GM21526 (cell line): ENCODE data around the gene NPHS1.
A peak's percentile ranks its signal among the peaks of the same experiment; 100 is the strongest.
"Not testable (repeated sequence)": the region's sequence is repeated elsewhere in the genome, so short reads cannot be mapped to it uniquely, and the experiment has no call there.

Source experiments
- ATAC-seq: cut with Tn5 transposase; IDR thresholded peaks from one replicate; pipeline ENCODE4 v1.9.1; 2021; ENCODE audit warnings: moderate library complexity; ENCODE audit not compliant: unreplicated experiment, low FRiP score

NPHS1 gene, protein sequence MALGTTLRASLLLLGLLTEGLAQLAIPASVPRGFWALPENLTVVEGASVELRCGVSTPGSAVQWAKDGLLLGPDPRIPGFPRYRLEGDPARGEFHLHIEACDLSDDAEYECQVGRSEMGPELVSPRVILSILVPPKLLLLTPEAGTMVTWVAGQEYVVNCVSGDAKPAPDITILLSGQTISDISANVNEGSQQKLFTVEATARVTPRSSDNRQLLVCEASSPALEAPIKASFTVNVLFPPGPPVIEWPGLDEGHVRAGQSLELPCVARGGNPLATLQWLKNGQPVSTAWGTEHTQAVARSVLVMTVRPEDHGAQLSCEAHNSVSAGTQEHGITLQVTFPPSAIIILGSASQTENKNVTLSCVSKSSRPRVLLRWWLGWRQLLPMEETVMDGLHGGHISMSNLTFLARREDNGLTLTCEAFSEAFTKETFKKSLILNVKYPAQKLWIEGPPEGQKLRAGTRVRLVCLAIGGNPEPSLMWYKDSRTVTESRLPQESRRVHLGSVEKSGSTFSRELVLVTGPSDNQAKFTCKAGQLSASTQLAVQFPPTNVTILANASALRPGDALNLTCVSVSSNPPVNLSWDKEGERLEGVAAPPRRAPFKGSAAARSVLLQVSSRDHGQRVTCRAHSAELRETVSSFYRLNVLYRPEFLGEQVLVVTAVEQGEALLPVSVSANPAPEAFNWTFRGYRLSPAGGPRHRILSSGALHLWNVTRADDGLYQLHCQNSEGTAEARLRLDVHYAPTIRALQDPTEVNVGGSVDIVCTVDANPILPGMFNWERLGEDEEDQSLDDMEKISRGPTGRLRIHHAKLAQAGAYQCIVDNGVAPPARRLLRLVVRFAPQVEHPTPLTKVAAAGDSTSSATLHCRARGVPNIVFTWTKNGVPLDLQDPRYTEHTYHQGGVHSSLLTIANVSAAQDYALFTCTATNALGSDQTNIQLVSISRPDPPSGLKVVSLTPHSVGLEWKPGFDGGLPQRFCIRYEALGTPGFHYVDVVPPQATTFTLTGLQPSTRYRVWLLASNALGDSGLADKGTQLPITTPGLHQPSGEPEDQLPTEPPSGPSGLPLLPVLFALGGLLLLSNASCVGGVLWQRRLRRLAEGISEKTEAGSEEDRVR (N-terminal part only)

GRCh38 chr19:35852029-35852780 is at the start of gene NPHS1:
NPHS1 (minus strand) TSS chr19:35852504; CDS start chr19:35851837, 667 bp downstream.
- ATAC-seq: no peak

GRCh38 chr19:35901055-35901644 is 48.8 kb upstream of the NPHS1 start:
- ATAC-seq: no peak

DNA sequence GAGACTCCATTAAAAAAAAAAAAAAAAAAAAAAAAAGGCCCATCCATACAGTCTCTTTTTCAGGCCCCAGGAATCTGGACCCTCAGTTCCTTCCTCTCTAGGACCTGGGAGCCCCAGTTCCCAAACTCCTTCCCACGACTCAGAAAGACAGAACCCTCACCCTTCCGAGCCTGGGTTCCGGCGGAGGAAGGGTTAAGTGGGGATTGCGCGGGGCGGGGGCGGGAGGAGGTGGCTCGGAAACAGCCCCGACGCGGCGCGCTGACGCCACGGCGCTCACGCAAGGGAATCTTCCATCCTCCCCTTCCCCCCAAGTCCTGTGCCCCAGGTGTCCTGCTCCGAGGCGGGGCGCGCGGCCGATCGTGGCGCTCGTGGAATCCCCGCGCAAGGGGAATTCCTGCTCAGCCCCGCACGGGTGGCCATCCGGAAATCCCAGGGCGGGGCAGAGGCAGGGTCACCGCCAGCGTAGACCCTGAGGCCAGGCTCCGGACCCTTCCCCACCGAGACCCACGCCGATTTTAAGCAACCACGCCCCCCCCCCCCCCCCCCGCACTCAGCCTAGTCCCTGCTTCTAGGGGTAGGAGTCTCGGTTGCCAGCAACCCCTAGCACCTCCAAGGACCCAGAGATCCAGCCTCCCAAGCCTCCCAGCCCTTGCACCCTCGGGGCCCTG is 47.4 kb upstream of the NPHS1 start:
- ATAC-seq: peak; percentile 35

DNA sequence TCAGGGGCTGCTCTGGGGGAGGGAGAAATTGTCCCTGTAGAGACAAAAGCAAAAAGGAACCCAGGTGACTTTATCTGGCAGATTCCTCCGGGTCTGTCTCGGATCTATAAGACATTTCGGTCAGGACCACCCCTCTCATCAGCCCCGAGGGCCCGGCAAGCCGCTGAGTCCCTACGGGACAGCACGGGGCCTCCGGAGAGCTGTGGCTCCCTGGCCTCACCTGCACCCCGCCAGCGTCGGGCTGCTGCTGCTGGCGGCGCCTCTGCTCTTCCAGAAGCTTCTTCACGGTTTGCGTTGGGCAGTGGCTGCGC is 46.1 kb upstream of the NPHS1 start:
- ATAC-seq: no peak

GRCh38 chr19:35897706-35898451 is 45.6 kb upstream of the NPHS1 start:
- ATAC-seq: no peak

DNA sequence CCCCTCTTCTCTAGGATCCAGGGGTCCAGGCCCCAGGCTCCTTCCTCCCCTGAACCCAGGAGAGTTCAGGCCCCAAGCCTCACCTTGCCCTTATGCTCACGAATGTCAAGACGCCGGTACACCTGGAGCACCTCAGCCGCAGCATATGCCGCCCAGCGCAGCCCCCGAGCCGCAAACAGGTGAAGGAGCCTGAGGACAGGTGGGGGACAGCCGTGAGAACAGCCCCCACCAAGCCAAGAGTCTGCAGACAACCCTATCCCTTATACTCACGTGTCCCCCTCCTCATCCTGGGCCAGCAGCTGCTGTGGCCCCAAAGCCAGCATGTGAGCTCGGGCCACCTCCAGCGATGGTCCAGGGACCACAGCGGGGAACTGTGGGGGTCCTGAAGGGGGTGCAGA is 44.3 kb upstream of the NPHS1 start:
- ATAC-seq: no peak

DNA sequence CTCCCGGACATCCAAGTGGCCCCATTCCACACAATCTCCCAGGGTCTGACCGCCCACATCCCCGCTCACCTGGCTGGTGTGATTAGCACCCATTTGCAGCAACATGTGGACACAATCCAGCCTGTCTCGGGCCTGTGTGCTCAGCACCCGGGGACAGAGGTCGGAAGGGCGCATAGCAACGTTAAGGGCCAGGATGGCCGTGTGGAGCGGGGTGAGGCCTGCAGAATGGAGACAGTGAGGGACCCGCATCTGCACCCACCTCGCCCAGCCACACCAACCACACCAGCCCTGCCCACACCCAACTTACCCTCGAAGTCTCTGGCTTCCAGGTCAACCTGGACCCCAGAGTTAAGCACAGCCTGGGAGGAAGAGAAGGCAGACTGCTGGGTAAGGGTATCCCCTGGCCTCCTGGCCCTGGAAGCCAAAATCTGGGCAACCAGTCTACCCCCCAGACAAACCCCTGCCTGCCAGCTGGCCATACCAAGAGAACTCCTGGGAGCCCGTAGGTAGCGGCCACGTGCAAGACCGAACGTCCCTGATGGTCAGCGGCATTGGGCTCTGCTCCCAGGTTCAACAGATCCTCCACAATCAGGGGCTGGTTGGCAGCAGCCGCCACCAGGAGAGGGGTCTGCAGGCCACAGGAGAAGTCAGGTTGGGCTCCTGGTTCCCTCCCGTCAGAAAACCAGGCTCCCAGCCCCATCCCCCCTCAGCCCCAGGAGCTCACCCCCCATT is 43.8 kb upstream of the NPHS1 start:
- ATAC-seq: no peak

- no peak for ATAC-seq
Measured at GRCh38 chr19:35894342-35894741, 42.0 kb upstream of the NPHS1 start.

- not testable (repeated sequence) for ATAC-seq
Measured at GRCh38 chr19:35891819-35892218, 39.5 kb upstream of the NPHS1 start.

DNA sequence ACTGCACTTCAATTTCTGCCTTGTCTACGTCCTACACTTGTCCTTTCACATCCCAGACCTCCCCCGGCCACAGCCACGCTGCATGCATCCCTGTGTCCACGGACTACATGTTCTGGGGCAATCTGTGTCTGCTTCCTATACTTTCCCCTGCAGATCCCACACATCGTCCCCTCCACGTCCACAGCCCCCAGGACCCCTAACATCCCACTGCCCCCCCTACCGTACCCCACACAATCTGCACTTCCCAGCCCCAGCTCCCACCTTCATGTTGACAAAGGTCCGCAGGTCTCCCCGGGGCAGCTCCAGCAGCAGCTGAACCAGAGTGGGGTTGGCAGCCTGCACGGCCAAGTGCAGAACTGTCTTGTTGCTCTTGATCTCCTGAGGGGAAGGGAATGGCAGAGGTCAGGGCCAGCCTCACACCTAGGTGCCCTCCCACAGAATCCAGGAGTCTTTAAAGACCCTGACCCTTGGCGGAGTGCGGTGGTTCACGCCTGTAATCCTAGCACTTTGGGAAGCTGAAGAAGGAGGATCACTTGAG is 37.9 kb upstream of the NPHS1 start:
- ATAC-seq: no peak

GRCh38 chr19:35889370-35890112 is 37.2 kb upstream of the NPHS1 start:
- no peak for ATAC-seq

- no peak for ATAC-seq
Measured at GRCh38 chr19:35888398-35888797, 36.1 kb upstream of the NPHS1 start.

- no peak for ATAC-seq
Measured at GRCh38 chr19:35887197-35887596, 34.9 kb upstream of the NPHS1 start.

- no peak for ATAC-seq
Measured at GRCh38 chr19:35885904-35886303, 33.6 kb upstream of the NPHS1 start.

DNA sequence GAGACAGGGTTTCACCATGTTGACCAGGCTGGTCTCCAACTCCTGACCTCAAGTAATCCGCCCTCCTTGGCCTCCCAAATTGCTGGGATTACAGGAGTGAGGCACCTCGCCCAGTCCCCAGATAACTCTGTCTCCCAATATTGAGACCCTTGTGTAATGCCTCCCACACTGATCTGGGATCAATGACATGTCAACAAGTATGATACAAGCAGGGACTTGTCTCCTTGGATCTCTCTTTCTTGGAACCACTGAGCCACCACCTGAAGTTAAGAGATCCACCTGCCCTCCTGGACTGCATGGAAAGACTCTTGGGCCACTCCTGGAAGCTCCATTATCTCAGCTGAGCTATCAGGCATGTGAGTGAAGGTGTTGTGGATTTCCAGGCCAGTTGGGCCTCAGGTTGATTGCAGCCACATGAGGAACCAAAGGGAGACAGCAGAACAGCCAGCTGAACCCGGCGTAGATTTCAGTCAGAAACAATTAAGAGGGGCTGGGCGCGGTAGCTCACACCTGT is 33.0 kb upstream of the NPHS1 start:
- no peak for ATAC-seq

DNA sequence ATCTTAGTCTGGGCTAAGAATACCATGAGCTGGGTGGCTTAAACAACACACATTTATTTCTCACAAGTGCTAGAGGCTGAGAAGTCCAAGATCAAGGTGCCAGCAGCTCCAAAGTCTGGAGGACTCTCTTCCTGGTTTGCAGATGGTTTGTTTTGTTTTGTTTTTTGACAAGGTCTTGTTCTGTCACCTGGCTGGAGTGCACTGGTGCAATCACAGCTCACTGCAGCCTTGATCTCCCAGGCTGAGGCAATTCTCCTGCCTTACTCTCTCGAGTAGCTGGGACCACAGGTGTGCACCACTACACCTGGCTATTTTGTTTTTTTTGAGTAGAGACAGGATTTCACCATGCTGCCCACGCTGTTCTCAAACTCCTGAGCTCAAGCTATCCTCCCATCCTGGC is 31.6 kb upstream of the NPHS1 start:
- no peak for ATAC-seq
